ENCODE results near the gene NEK9.

Gene NEK9

DNA sequence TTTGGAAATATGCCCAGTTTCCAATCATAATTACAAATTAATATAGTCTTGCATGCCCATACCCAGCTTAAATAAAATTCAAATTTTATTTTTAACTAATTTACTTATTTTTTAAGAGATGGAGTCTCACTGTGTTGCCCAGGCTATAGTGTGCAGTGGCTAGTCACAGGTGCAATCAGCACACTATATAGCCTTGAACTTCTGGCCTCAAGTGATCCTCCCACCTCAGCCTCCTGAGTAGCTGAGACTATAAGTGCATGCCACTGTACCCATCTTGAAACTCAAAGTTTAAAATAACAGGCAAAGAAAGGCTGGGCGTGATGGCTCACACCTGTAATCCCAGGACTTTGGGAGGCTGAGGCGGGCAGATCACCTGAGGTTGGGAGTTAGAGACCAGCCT, 85.9 kb downstream of the NEK9 start:
- peak overlapping the region; percentile 59 for H3K27ac ChIP-seq
- TF ChIP-seq, protein P1, sequence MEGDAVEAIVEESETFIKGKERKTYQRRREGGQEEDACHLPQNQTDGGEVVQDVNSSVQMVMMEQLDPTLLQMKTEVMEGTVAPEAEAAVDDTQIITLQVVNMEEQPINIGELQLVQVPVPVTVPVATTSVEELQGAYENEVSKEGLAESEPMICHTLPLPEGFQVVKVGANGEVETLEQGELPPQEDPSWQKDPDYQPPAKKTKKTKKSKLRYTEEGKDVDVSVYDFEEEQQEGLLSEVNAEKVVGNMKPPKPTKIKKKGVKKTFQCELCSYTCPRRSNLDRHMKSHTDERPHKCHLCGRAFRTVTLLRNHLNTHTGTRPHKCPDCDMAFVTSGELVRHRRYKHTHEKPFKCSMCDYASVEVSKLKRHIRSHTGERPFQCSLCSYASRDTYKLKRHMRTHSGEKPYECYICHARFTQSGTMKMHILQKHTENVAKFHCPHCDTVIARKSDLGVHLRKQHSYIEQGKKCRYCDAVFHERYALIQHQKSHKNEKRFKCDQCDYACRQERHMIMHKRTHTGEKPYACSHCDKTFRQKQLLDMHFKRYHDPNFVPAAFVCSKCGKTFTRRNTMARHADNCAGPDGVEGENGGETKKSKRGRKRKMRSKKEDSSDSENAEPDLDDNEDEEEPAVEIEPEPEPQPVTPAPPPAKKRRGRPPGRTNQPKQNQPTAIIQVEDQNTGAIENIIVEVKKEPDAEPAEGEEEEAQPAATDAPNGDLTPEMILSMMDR (IDR thresholded peaks at IDR 0.05), result no peak
- no peak for TF ChIP-seq ZFX (IDR thresholded peaks at IDR 0.05; ENCODE audit: borderline replicate concordance)

DNA sequence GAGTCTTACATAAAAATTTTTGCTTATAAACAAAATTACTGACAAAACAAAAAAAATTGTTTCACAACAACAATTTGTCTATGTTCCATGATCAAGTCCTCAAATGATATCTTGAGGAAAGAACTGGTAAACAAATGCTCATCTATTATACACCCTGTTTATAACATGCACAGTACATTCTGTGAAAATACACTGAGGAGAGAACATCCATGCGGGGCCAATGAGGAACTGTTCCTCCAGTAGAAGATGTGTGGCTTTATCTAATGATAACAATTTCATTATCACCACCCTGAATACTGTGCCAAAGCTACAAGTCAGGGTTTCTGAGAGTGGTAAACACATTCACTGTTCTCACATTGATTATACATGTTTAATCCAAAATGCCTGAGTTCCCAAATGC, 86.3 kb downstream of the NEK9 start:
- no peak for TF ChIP-seq ZFX (IDR thresholded peaks at IDR 0.05; ENCODE audit: borderline replicate concordance)
- TF ChIP-seq, protein P1 (IDR thresholded peaks at IDR 0.05), result no peak
- H3K27ac ChIP-seq, result 0 out of 2 replicates have a peak overlapping the region, but pooled peaks have one; percentile 59

DNA sequence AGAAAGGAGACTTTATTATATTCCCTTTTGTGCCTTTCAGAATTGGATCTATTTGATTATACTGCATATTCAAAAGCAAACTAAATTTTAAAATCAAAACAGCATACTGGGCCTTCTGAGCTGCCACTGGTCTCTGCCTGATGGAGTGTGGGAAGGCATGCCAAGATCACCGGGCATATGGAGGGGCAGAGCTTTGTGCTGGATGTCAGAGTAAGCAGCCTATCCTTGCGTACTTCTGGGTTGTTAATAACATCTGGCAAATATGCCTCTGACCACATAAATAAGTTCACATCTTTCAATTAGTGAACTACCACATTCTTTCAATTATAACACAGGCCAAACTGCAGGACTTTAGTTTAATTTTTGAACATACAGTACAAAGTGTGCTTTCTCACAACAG, 93.9 kb downstream of the NEK9 start:
- TF ChIP-seq ZFX (IDR thresholded peaks at IDR 0.05; ENCODE audit: borderline replicate concordance), result no peak
- H3K27ac ChIP-seq, result no peak overlapping the region

DNA sequence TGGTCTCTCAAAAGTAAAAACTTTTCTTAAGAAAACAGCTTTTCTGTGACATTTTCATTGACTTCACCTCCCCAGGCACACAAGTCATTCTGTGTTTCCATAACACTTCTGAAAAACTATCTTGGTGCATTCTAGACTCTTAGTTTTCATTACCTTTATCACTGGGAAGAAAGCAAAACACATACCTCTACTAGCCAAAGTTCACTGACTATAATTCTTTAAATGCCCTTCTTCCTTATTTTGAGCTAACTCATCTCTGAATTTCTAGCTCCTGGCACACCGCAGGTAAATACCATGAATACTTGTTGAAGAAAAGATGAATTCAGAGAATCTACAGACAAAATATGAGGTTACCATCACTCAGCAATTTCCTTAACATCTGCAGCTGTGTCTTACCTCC, 96.7 kb downstream of the NEK9 start:
- H3K27ac ChIP-seq, result no peak overlapping the region
- TF ChIP-seq ZFX (IDR thresholded peaks at IDR 0.05; ENCODE audit: borderline replicate concordance), result no peak
- TF ChIP-seq, protein P1 (IDR thresholded peaks at IDR 0.05), result no peak

Measured in 22Rv1 (cell line).